Keratinocyte (primary cell): ENCODE data around the gene ANKRA2. TPM values are rescaled to one million over a fixed set of nuclear protein-coding genes. Genes with fewer than 3 reads are reported as not detected.

Experiments
- DNase-seq: peaks from one replicate; pipeline ENCODE4 v3.0.0-alpha.2; 2011; ENCODE audit warnings: low read depth, missing footprints, low spot score
- FAIRE-seq: peaks from 2 replicates; lab custom pipeline; 2011; peaks lifted over from hg19 to GRCh38; lab: Jason Lieb, UNC
- H2AFZ ChIP-seq: 2 replicates; pipeline ENCODE4 v1.6.0; 2012; ENCODE audit warnings: low read length, control low read depth, inconsistent platforms; ENCODE audit not compliant: control insufficient read depth
- H3K27ac ChIP-seq: 2 replicates; pipeline ENCODE4 v1.5.1; 2011; ENCODE audit warnings: low read length; ENCODE audit not compliant: control insufficient read depth, insufficient read depth
- H3K27me3 ChIP-seq: 3 replicates; pipeline ENCODE4 v1.6.0; 2011; ENCODE audit warnings: low read length; ENCODE audit not compliant: control insufficient read depth, insufficient read depth; ENCODE audit errors: extremely low read depth
- H3K36me3 ChIP-seq, 2 experiments: 2 replicates in 1 of 2; 3 replicates in 1 of 2; pipeline ENCODE4 v1.5.1; 2011; ENCODE audit warnings: low read length in 2 of 2, mild to moderate bottlenecking in 1 of 2; ENCODE audit not compliant: control insufficient read depth in 2 of 2, insufficient read depth in 2 of 2; ENCODE audit errors: extremely low read depth in 1 of 2
- H3K4me1 ChIP-seq: 3 replicates; pipeline ENCODE4 v1.5.1; 2011; ENCODE audit warnings: low read length; ENCODE audit not compliant: control insufficient read depth, insufficient read depth; ENCODE audit errors: extremely low read depth
- H3K4me2 ChIP-seq: 3 replicates; pipeline ENCODE4 v1.6.0; 2011; ENCODE audit warnings: low read depth, low read length; ENCODE audit not compliant: control insufficient read depth, insufficient read depth; ENCODE audit errors: extremely low read depth
- H3K4me3 ChIP-seq, 3 experiments: fragments of 200-600 bp in 1 of 3; sonication (generic) in 1 of 3; 2 replicates in 2 of 3; 3 replicates in 1 of 3; pipeline ENCODE4 v1.5.1; 2011 to 2016; ENCODE audit warnings: low read length in 3 of 3, mild to moderate bottlenecking in 3 of 3, control low read depth in 2 of 3, inconsistent platforms in 1 of 3, low read depth in 1 of 3, mixed read lengths in 1 of 3, mixed run types in 1 of 3, moderate library complexity in 1 of 3; ENCODE audit not compliant: control insufficient read depth in 2 of 3, insufficient read depth in 2 of 3; ENCODE audit errors: extremely low read depth in 1 of 3
- H3K79me2 ChIP-seq: 2 replicates; pipeline ENCODE4 v1.6.0; 2012; ENCODE audit warnings: low read length; ENCODE audit not compliant: control insufficient read depth, insufficient read depth
- H3K9ac ChIP-seq: 3 replicates; pipeline ENCODE4 v1.6.0; 2011; ENCODE audit warnings: low read length; ENCODE audit not compliant: control insufficient read depth, insufficient read depth; ENCODE audit errors: extremely low read depth
- H3K9me1 ChIP-seq: 3 replicates; pipeline ENCODE4 v1.6.0; 2011; ENCODE audit warnings: low read length; ENCODE audit not compliant: control insufficient read depth, insufficient read depth; ENCODE audit errors: extremely low read depth
- H3K9me3 ChIP-seq: 2 replicates; pipeline ENCODE4 v1.5.1; 2012; ENCODE audit warnings: low read depth, low read length; ENCODE audit not compliant: control insufficient read depth
- H4K20me1 ChIP-seq: 3 replicates; pipeline ENCODE4 v1.6.0; 2011; ENCODE audit warnings: low read length; ENCODE audit not compliant: control insufficient read depth, insufficient read depth; ENCODE audit errors: extremely low read depth
- EZH2 ChIP-seq: IDR thresholded peaks from one replicate; pipeline ENCODE4 v1.6.1; 2012; ENCODE audit warnings: inconsistent platforms, mild to moderate bottlenecking, low read length, moderate library complexity
- dilution Hi-C: fragments of 300-500 bp; cut with MboI; formaldehyde crosslinking; loops from one replicate; pipeline ENCODE4 v1.7.0; 2020; ENCODE audit warnings: low sequenced_read_pairs; ENCODE audit not compliant: extremely low pct_ligation_motif_present
- polyA plus RNA-seq, 5 experiments: library from polyadenylated mRNA; depleted of rRNA in 3 of 5; stranded (reverse) in 3 of 5; stranded (forward) in 1 of 5; unstranded in 1 of 5; fragments of >200 nt; gene quantifications; 1 replicate in 1 of 5; 2 replicates in 3 of 5; 3 replicates in 1 of 5; pipeline versions ENCODE4 v1.2.1 to v1.2.3, GENCODE V29; 2011 to 2012; ENCODE audit warnings: missing spikeins in 2 of 5, low read depth in 1 of 5, low replicate concordance in 1 of 5
- TF ChIP-seq, protein P1 (sequence below), 3 experiments: IDR thresholded peaks in 1 of 3; conservative IDR thresholded peaks in 1 of 3; optimal IDR thresholded peaks in 1 of 3; 2 replicates in 2 of 3; 3 replicates in 1 of 3; pipeline versions ENCODE3 to v1.5.1; 2011; ENCODE audit warnings: low read length in 3 of 3, mild to moderate bottlenecking in 3 of 3, moderate library complexity in 2 of 3, control low read depth in 1 of 3, inconsistent platforms in 1 of 3; ENCODE audit not compliant: insufficient read depth in 2 of 3; ENCODE audit errors: extremely low read depth in 1 of 3

Gene ANKRA2
- polyA plus RNA-seq, 1 donor (not counting 4 experiments of a cell fraction or from before 2014, with no cell fraction given) = 20.6 TPM

DNA sequence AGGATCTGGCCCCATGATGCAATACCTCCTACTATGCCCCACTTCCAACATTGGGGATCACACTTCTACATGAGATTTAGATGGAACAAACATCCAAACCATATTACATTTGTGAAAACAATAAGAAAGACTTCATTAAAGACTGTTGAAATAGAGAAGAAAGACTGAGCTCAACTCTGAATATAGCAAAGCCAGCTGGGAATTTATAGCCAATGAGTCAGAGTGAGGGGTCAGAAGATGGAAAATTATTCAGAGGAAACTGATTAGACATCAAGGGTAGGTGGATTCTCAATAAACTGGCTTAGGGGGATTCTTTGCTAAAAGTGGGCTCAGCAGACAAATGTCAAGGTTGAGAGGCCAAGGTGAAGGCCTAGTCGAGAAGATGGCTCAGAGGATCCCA lies 41.6 kb downstream of the ANKRA2 start:
- no peak for FAIRE-seq
- no peaks in the 10 kb centered on the region for H3K27me3 ChIP-seq
- no peaks in the 10 kb centered on the region for H3K9me3 ChIP-seq
- no peak overlapping the region for H2AFZ ChIP-seq
- H3K4me3 ChIP-seq = no peak overlapping the region
- H3K9ac ChIP-seq = no peak overlapping the region
- no peaks in the 10 kb centered on the region for H4K20me1 ChIP-seq
- dilution Hi-C loops = no loop called here
- DNase-seq = no peak
- H3K79me2 ChIP-seq = no peaks in the 10 kb centered on the region
- no peak overlapping the region for H3K27ac ChIP-seq
- H3K36me3 ChIP-seq = no peaks in the 10 kb centered on the region
- H3K4me1 ChIP-seq = peaks cover 12% of the 10 kb centered on the region
- H3K9me1 ChIP-seq = no peaks in the 10 kb centered on the region
- TF ChIP-seq, protein P1, sequence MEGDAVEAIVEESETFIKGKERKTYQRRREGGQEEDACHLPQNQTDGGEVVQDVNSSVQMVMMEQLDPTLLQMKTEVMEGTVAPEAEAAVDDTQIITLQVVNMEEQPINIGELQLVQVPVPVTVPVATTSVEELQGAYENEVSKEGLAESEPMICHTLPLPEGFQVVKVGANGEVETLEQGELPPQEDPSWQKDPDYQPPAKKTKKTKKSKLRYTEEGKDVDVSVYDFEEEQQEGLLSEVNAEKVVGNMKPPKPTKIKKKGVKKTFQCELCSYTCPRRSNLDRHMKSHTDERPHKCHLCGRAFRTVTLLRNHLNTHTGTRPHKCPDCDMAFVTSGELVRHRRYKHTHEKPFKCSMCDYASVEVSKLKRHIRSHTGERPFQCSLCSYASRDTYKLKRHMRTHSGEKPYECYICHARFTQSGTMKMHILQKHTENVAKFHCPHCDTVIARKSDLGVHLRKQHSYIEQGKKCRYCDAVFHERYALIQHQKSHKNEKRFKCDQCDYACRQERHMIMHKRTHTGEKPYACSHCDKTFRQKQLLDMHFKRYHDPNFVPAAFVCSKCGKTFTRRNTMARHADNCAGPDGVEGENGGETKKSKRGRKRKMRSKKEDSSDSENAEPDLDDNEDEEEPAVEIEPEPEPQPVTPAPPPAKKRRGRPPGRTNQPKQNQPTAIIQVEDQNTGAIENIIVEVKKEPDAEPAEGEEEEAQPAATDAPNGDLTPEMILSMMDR (optimal IDR thresholded peaks at IDR 0.05 in 1 of 3, IDR thresholded peaks at IDR 0.05 in 1 of 3, conservative IDR thresholded peaks at IDR 0.05 in 1 of 3; ENCODE audit: extremely low read depth in 1 of 3, insufficient read depth in 2 of 3, low read length in 3 of 3) = no peak
- TF ChIP-seq EZH2 = no peak
- H3K4me2 ChIP-seq = no peak overlapping the region

DNA sequence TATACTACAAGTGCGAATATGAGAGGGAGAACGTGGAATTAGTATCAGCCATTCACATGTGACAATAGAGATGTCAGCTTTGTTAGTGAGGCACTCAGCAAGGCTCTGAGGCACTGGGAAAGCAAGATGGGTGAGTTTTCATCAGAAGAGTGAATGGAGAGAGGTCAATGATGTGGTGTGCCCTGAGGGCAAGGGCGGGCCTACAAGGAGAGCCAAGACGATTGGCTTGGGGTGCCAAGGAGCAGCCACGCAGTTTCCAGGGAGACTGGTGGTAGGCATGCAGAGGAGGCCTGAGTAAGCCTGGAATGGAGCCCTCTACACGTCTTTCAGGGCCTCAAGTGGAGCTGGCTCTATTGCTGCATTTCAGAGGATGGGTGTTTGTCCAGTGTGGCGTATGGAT lies 42.5 kb downstream of the ANKRA2 start:
- FAIRE-seq (peak; percentile 55), DNase-seq (no peak)
- Histone ChIP-seq H3K36me3 (no peaks in the 10 kb centered on the region), H2AFZ (no peak overlapping the region), H3K27ac (no peak overlapping the region), H3K4me1 (peaks cover 12% of the 10 kb centered on the region), H3K79me2 (no peaks in the 10 kb centered on the region), H3K9me1 (no peaks in the 10 kb centered on the region), H3K9ac (no peak overlapping the region), H4K20me1 (no peaks in the 10 kb centered on the region), H3K9me3 (no peaks in the 10 kb centered on the region), H3K27me3 (no peaks in the 10 kb centered on the region), H3K4me2 (no peak overlapping the region), H3K4me3 (no peak overlapping the region)
- dilution Hi-C loops = no loop called here
- no peak for TF ChIP-seq EZH2
- TF ChIP-seq, protein P1 (optimal IDR thresholded peaks at IDR 0.05 in 1 of 3, IDR thresholded peaks at IDR 0.05 in 1 of 3, conservative IDR thresholded peaks at IDR 0.05 in 1 of 3; ENCODE audit: extremely low read depth in 1 of 3, insufficient read depth in 2 of 3, low read length in 3 of 3) = no peak
